8988T (cell line): Measurements from ENCODE around the gene GNAT3.

Experiments used
- DNase-seq: peaks from one replicate; pipeline ENCODE4 v3.0.0; 2011

Gene GNAT3

GRCh38 chr7:80414331-80414730 lies 97.5 kb downstream of the GNAT3 start:
- no peak for DNase-seq

- DNase-seq: no peak
Observed at GRCh38 chr7:80413383-80413945, 98.4 kb downstream of the GNAT3 start.

GRCh38 chr7:80412842-80413241 lies 99.0 kb downstream of the GNAT3 start:
- DNase-seq: no peak

GRCh38 chr7:80411621-80412020 lies 100.2 kb downstream of the GNAT3 start:
- no peak for DNase-seq

GRCh38 chr7:80410081-80410480 lies 101.8 kb downstream of the GNAT3 start:
- DNase-seq: no peak
